GM15510 (cell line): ENCODE results near the gene SYT2.

Experiments
- POLR2A ChIP-seq: IDR thresholded peaks from 3 replicates; pipeline ENCODE4 v1.6.1; 2011; ENCODE audit warnings: borderline replicate concordance; ENCODE audit not compliant: insufficient read length; ENCODE audit errors: extremely low read depth

SYT2 gene

DNA sequence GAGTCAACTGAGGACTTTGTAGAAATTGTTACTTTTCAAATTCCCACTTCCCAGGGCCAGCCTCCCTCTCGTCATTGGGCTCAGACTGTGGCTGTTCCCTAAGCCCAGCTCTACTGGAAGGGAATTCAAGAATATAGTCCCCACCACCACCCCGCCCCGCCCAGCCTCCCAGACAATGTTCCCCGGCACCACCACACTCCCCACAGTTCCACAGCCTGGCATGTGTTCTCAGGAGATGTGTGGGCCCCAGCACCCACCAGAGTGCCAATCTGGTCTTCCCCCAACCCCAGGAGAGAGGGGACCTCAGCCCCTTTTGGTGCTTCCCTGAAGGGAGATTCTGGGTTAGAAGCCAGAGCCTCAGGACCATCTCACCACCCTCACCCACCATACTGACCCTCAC lies 120.1 kb downstream of the SYT2 start:
- no peak for TF ChIP-seq POLR2A

GRCh38 chr1:202589190-202589930 lies 120.9 kb downstream of the SYT2 start:
- TF ChIP-seq POLR2A, result no peak

DNA sequence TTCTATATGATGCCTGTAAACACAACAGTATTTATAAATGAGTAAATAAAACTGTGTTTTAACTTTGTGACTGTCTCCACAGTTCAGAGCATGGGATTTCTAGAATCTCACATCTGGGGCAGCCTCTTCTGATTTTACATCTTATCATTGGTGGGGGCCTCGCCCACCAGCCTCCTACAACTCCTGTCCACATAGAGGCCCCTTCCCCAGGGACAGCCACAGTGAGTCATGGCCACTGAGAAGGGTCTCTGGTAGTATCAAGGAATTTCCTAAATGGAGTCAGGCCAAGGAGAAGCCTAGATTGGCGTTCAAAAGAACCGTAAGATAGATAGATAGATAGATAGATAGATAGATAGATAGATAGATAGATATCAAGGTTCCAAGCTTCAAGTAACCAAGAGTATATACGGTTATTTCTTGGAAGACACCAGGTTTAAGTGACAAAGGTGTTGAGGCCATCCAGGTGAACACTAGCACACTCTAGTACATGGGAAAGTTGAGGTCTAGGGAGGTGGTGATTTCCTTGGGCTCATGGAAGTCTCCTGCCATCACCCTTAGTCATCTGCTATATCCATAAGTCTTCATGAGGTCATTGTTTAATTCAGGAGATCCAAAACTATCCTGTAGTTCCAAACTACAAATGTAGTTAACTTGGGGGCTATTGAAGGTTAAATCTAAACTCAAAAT lies 121.6 kb downstream of the SYT2 start:
- TF ChIP-seq POLR2A, result no peak

DNA sequence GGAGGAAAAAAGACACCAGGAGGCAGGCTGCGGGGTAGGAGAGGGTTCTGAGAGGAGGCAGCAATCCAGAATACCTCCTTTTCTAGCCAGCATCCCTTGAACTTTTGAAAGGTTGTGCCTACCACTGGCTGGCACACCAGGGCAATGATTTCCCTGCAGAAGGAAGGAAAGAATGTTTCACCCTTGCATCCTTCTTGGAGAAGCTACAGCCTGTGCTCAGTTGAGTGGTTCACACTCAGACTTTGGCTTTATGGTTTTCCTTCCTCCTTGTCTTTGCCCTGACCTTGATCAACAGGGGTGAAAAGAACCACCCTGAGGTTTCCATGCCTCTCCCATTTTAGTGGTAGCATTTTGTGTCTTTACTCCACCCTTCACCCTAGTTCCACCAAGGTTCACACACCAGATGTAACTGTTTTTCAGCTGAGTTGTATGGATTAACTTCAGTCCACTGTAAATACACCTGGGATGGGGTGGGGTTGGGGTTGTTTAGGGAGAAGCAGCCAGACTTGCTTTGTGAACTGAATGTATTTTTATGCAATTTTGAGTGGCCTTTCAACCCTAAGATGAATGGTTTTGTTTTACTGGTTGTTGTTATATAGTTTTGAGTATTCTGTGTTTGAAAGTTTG lies 122.3 kb downstream of the SYT2 start:
- TF ChIP-seq POLR2A, result no peak

GRCh38 chr1:202586871-202587270 lies 123.4 kb downstream of the SYT2 start:
- TF ChIP-seq POLR2A, result no peak

DNA sequence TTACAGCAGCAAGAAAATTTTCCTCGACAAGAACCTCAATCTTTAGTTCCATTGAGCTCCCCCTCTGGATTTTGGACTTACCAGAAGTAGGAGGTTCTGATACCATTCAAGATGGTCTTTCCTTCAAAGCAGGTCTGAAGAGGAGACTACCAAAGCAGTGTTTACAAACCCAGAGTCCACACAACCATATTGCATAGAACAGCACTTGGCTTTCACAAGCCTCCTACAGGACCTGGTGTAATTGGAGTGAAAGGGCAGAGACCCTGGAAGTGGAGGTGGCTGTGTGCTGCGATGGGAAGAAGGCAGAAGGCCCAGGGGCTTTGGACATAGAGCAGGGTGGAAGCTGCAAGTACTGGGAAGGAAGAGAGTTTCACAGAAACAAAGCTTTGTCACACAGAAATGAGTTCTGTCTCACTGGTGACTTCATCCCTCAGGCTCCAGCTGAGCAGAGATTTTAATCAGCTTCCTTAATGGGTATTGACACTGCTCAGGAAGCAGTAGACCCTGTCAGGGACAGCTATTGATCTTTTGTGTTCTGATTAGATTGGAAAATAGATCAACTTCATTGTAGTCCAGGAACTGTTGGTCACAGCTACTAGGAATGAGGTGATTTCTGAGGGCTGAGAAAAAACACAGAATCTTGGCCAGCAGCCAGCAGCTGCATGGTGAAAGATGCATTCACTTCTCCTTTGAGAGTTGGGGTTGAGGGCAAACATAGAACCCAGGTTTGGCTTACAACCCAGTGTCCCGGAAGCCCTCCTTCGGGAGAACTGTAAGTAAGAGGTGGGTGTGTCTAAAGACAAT lies 124.0 kb downstream of the SYT2 start:
- TF ChIP-seq POLR2A, result no peak

DNA sequence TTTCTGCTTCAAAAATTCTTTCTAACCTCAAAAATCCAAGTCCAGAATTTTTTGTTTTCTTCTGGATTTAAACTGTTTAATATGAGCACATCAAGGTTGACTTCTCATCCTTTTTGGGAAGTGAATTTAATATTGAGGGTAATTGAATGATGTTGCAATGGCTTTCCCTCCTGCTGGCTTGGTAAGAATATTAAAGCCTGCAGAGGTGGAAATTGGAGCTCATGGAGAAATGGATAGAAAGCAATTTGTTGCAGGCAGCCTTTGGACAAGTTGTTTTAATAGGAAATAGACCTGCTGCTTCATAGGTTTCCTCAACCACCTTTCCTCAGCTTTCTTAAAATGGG lies 124.7 kb downstream of the SYT2 start:
- no peak for TF ChIP-seq POLR2A

- TF ChIP-seq POLR2A, result no peak
Observed at GRCh38 chr1:202584707-202585589, 125.3 kb downstream of the SYT2 start.

GRCh38 chr1:202580619-202581018 lies 129.6 kb downstream of the SYT2 start:
- no peak for TF ChIP-seq POLR2A

DNA sequence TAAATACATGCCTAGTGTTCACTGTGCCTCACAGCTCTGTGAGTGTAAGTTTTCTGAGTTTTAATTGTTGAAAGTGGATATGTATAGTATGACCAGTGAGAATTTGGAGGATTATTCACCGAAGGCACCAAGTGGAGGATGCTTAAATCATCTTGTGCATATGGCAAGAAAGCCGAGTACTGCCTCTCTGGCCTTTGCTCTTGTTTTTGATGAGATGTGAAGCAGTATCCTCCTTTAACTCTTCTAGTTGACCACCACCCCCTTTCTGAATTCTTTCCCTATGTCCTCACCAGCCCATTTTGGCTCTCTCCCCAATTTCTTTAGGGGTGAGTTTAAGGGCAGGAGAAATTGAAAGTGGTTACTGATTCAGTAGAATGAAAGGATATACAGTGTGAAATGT lies 130.4 kb downstream of the SYT2 start:
- TF ChIP-seq POLR2A, result no peak

DNA sequence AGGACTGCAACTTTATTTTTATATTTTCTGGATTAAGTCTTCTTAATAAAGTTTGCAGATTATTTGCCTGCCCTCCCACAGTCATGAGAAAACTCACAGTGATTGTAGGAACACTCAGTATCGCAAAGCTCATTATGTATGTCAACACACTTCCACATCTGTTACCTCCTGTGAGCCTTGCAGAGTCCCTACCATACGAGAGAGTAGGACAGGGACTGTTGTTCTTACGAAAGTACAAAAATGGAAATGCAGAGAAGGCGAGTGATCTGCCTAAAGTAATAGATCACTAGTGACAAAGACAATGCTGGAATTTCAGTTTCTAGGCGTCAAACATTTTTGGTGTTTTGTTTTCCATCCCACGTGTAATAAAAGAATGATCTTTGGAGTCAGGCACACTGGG lies 131.7 kb downstream of the SYT2 start:
- TF ChIP-seq POLR2A, result no peak

DNA sequence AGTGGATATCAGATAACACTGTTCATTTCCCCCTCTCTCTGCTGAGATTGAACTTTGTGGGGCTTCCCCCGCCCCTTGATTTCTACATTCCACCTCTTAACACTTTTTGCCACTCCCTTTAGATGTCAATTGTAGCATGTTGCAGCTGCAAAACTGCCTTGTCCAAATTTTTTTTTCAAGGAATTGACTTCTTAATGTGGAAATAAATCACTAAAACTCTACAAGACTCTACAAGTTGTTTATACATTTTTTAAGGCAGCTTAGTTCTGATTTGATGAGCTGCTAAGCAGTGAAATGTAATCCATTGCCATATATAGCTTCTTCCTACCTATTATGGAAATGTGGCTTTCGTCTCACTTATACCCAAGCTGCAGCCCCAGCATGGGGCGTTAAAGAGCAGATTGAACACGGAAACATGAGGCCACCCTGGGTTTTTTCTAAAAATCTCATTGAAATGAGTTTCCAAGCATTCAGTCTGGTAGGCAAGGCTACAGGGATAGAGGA lies 132.2 kb downstream of the SYT2 start:
- no peak for TF ChIP-seq POLR2A

GRCh38 chr1:202577381-202577780 lies 132.9 kb downstream of the SYT2 start:
- no peak for TF ChIP-seq POLR2A

- no peak for TF ChIP-seq POLR2A
Observed at GRCh38 chr1:202576816-202577215, 133.4 kb downstream of the SYT2 start.
